ENCODE data around the gene MADCAM1. TPM values are rescaled to one million over a fixed set of nuclear protein-coding genes. Genes with fewer than 3 reads are reported as not detected.

MADCAM1 gene
- total and polyA plus RNA-seq, 10 of the 15 experiments (the other 5 are each of a cell fraction or from before 2014, with no cell fraction given), result 0.06 to 0.32 (median 0.31) TPM; not detected in 5

- no peak overlapping the region for H3K27ac ChIP-seq (ENCODE audit: control insufficient read depth, insufficient read depth)
- no peak overlapping the region for H3K4me2 ChIP-seq (ENCODE audit: control insufficient read depth, insufficient read depth)
- H3K4me1 ChIP-seq (ENCODE audit: control insufficient read depth, insufficient read depth, low read length), result no peaks in the 10 kb centered on the region
- BruUV-seq (replicated peaks), result no TSS peak
- no peak; the same call in 2 of the 3 replicates for ATAC-seq
- TF ChIP-seq CEBPB (IDR thresholded peaks at IDR 0.05; ENCODE audit: borderline replicate concordance in 1 of 2, low read depth in 2 of 2, low read length in 2 of 2), result no peak
- TF ChIP-seq TAF1 (IDR thresholded peaks at IDR 0.05; ENCODE audit: borderline replicate concordance, low read depth, low read length), result no peak
- no peak for TF ChIP-seq ZBED1 (IDR thresholded peaks at IDR 0.05; ENCODE audit: borderline replicate concordance)
- TF ChIP-seq ZBTB11 (CRISPR knock-in tag; IDR thresholded peaks at IDR 0.05), result no peak
- no peak for TF ChIP-seq SPI1 (IDR thresholded peaks at IDR 0.05; ENCODE audit: borderline replicate concordance, insufficient read depth, low read depth, low read length)
- in situ Hi-C loops (cut with MboI) (no loop called here), intact Hi-C loops (cut with micrococcal nuclease; ENCODE audit: unreplicated experiment) (no loop called here)
- H3K9me3 ChIP-seq (replicated peaks; ENCODE audit: control insufficient read depth, insufficient read depth, low read length), result no peaks in the 10 kb centered on the region
- no peaks in the 10 kb centered on the region for H3K27me3 ChIP-seq (replicated peaks in 1 of 2; ENCODE audit: control insufficient read depth in 2 of 2, insufficient read depth in 2 of 2, low read length in 1 of 2)
- H3K4me3 ChIP-seq, result no peak overlapping the region
- 71% methylated on average over 22 of the region's 26 CpGs for WGBS (ENCODE audit: insufficient coverage, insufficient replicate concordance, low lambda C conversion rate, missing lambda C conversion rate)
- no peaks in the 10 kb centered on the region for H3K36me3 ChIP-seq (ENCODE audit: control insufficient read depth in 2 of 2, insufficient read depth in 2 of 2, low read length in 1 of 2)
- SMC1A ChIA-PET (ENCODE audit: uncharacterized antibody, unreplicated experiment), result no interaction called here
- RAD21 ChIA-PET (ENCODE audit: unreplicated experiment), result no interaction called here
- H3K9ac ChIP-seq (ENCODE audit: control insufficient read depth, insufficient read depth, low read length), result no peak overlapping the region
- DNase-seq (ENCODE audit: low read depth, low spot score), result no peak
- POLR2A ChIA-PET, result no interaction called here
- CTCF ChIA-PET, result no interaction called here
- H3K79me2 ChIP-seq (ENCODE audit: control insufficient read depth, insufficient read depth, low read length), result no peaks in the 10 kb centered on the region
- no peaks in the 10 kb centered on the region for H4K20me1 ChIP-seq (ENCODE audit: control insufficient read depth, insufficient read depth)
- FAIRE-seq, result no peak
- H2AFZ ChIP-seq (ENCODE audit: control insufficient read depth, low read depth, low read length), result no peak overlapping the region
Measured at GRCh38 chr19:547836-548720, 51.8 kb downstream of the MADCAM1 start.
